GM12878 (cell line): ENCODE measurements around the gene PARVA. TPM values are rescaled to one million over a fixed set of nuclear protein-coding genes. Genes with fewer than 3 reads are reported as not detected.

Experiments
- BCL3 ChIP-seq: IDR thresholded peaks from 2 replicates; pipeline ENCODE4 v1.6.1; 2011; ENCODE audit warnings: borderline replicate concordance, low read depth, mild to moderate bottlenecking, moderate library complexity, low read length; ENCODE audit not compliant: insufficient read depth, poor library complexity, severe bottlenecking
- BCLAF1 ChIP-seq: fragments of 450-650 bp; IDR thresholded peaks from 2 replicates; pipeline ENCODE4 v1.6.1; 2017; ENCODE audit warnings: antibody characterized with exemption, mild to moderate bottlenecking, moderate library complexity
- BHLHE40 ChIP-seq, 2 experiments: fragments of 450-650 bp in 1 of 2; IDR thresholded peaks; 2 replicates each; pipeline ENCODE4 v1.6.1; 2011 to 2017; ENCODE audit warnings: low read depth in 2 of 2, borderline replicate concordance in 1 of 2, improper control_type of control experiment in 1 of 2, low read length in 1 of 2, mild to moderate bottlenecking in 1 of 2
- CBFB ChIP-seq: IDR thresholded peaks from 2 replicates; pipeline ENCODE4 v1.6.1; 2016; ENCODE audit warnings: antibody characterized with exemption, low read depth
- FOXM1 ChIP-seq: IDR thresholded peaks from 2 replicates; pipeline ENCODE4 v1.6.1; 2012; ENCODE audit warnings: low read depth, mild to moderate bottlenecking, inconsistent platforms, low read length, moderate library complexity
- IRF4 ChIP-seq: IDR thresholded peaks from 2 replicates; pipeline ENCODE4 v1.6.1; 2011; ENCODE audit warnings: low read depth, low read length
- JUND ChIP-seq: IDR thresholded peaks from 2 replicates; pipeline ENCODE4 v1.6.1; 2012; ENCODE audit warnings: low read depth, mild to moderate bottlenecking, low read length, improper control_type of control experiment, moderate library complexity
- NRF1 ChIP-seq: conservative IDR thresholded peaks from 2 replicates; pipeline ENCODE4 v1.6.1; 2011; ENCODE audit warnings: mild to moderate bottlenecking, low read depth, low read length, improper control_type of control experiment
- SP1 ChIP-seq: IDR thresholded peaks from one replicate; pipeline ENCODE4 v1.6.1; 2011; ENCODE audit warnings: low read depth, low read length
- TCF3 ChIP-seq: IDR thresholded peaks from 2 replicates; pipeline ENCODE4 v1.6.1; 2012; ENCODE audit warnings: low read depth, mild to moderate bottlenecking, low read length, borderline replicate concordance; ENCODE audit not compliant: insufficient read depth
- ZBTB11 ChIP-seq: fragments of 450-650 bp; formaldehyde crosslinking; IDR thresholded peaks from 2 replicates; pipeline ENCODE4 v1.5.0; 2022; ENCODE audit warnings: mild to moderate bottlenecking, missing genetic modification characterization
- polyA plus RNA-seq, 11 experiments: library from polyadenylated mRNA; depleted of rRNA in 4 of 11; unstranded in 6 of 11; stranded (reverse) in 5 of 11; fragments of >200 nt; fragmentation: Nextera tagmentation in 4 of 11; fragmentation: Illumina TruSeq in 1 of 11; extraction: Ambion mirVana in 4 of 11; extraction: Trizol in 1 of 11; gene quantifications; 1 replicate in 1 of 11; 2 replicates in 10 of 11; pipeline versions ENCODE4 v1.2.1 to v1.2.3, GENCODE V29; 2011 to 2016; ENCODE audit warnings: inconsistent platforms in 2 of 11, missing spikeins in 2 of 11, low read depth in 1 of 11
- total RNA-seq, 4 experiments: library from RNA; depleted of rRNA in 3 of 4; stranded (reverse); fragments of >200 nt in 3 of 4; fragmentation: Illumina TruSeq in 1 of 4; extraction: Trizol in 1 of 4; gene quantifications; 2 replicates each; pipeline versions ENCODE4 v1.2.1 to v1.2.3, GENCODE V29; 2013 to 2021
- TF ChIP-seq, protein P1 (sequence below): IDR thresholded peaks from 2 replicates; pipeline ENCODE4 v1.6.1; 2012; ENCODE audit warnings: low read depth, low read length, improper control_type of control experiment

Gene PARVA
- total and polyA plus RNA-seq, 10 of the 15 experiments (the other 5 are each of a cell fraction or from before 2014, with no cell fraction given): 0.01 to 0.44 (median 0.03) TPM; not detected in 7

- TF ChIP-seq, protein P1, sequence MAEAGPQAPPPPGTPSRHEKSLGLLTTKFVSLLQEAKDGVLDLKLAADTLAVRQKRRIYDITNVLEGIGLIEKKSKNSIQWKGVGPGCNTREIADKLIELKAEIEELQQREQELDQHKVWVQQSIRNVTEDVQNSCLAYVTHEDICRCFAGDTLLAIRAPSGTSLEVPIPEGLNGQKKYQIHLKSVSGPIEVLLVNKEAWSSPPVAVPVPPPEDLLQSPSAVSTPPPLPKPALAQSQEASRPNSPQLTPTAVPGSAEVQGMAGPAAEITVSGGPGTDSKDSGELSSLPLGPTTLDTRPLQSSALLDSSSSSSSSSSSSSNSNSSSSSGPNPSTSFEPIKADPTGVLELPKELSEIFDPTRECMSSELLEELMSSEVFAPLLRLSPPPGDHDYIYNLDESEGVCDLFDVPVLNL: no peak
- no peak for TF ChIP-seq NRF1
- TF ChIP-seq FOXM1: no peak
- no peak for TF ChIP-seq CBFB
- TF ChIP-seq BHLHE40 (IDR thresholded peaks at IDR 0.05; ENCODE audit: borderline replicate concordance in 1 of 2, low read depth in 2 of 2, low read length in 1 of 2): no peak
- no peak for TF ChIP-seq JUND
- no peak for TF ChIP-seq TCF3
- TF ChIP-seq IRF4: no peak
- TF ChIP-seq ZBTB11 (CRISPR knock-in tag): no peak
- TF ChIP-seq SP1: no peak
- no peak for TF ChIP-seq BCLAF1
- TF ChIP-seq BCL3: no peak
Measured at GRCh38 chr11:12470236-12470635, 92.9 kb downstream of the PARVA start (continued).
